Middle frontal gyrus (tissue), 1 donor: ENCODE results near the gene AAK1.

Experiments
- DNase-seq: peaks from one replicate; pipeline ENCODE4 v3.0.0-alpha.2; 2015; ENCODE audit warnings: low spot score; ENCODE audit errors: extremely low spot score

The AAK1 gene

DNA sequence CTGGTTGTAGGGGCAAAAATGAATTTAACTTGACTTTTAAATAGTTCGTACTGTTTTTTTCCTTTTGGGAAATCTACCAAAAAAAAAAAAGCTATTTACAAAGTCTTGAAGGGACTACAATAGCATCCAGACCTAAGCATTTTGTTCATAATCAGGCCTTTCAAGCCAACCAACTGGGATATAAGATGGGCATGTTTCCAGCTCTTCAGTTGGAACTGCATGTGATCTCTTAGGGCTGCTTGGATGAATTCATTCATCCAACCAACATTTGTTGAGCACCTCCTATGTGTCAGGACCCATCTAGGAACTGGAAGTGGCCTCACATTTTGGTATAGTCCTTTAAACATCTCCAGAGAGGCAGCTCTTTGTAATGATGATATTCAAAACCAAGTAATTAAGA, 98.6 kb downstream of the AAK1 start:
- no peak for DNase-seq

DNA sequence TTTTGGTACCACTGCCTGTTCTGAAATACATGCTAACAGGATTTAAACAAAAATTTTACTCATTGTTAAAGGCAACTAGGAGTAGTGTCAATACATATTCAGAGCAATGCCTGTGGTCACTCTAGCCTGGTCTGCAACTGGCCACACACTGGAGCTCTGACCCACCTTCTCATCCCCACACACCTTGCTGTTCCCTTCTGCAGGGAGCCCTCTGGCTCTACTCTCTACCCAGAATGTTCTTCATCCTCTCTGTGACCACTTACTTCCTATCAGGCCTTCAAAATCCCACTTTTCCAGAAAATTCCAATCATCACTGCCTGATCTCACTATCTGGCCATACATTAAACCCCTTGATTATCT, 104.0 kb downstream of the AAK1 start:
- DNase-seq: no peak

DNA sequence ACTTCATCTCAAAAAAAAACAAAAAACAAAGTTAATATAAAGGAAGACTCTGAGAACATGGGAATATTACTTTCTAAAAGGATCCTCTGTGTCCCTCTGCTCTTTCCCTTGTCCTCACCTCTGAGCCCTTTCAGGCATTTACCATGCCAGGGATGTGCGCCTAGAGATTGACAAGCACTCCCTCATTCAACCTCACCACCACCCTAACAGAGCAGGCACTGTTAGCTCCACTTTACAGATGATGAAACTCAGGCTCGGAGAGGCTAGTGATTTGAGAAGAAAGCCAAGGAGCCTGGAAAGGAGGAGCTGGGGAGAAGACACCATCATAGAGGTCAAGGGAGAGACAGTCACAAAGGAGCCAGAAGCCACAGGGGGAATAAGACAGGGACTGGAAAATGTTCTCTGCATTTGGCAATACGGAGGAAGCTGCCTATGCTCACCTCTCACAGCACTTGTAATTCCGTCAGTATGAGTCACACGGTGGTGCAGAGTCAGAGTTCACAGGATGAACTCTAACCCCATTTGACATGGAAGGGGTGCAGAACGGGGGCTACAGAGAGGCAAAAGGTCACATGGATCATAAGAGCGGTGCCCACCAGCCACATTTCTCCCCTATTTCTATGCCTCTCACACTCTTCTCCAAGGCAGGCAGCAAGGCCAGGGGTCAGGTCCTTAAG, 104.5 kb downstream of the AAK1 start:
- DNase-seq: no peak

DNA sequence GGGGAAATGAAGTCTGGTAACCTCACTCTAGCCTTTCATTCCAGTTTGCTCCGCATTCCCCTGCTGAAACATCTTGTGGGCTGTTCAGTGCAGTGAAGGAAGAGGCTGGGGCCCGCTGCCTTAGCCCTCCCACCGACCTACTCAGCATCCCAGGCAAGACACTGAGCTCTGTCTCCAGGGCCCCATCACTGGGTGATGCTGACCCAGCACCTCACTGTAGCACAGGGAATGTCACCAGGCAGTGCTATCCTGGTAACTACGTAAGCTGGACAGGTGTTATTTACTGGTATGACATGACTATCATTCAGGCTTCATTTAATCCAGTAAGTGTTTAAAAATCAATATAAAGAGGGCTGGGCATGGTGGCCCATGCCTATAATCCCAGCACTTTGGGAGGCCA, 105.3 kb downstream of the AAK1 start:
- no peak for DNase-seq

DNA sequence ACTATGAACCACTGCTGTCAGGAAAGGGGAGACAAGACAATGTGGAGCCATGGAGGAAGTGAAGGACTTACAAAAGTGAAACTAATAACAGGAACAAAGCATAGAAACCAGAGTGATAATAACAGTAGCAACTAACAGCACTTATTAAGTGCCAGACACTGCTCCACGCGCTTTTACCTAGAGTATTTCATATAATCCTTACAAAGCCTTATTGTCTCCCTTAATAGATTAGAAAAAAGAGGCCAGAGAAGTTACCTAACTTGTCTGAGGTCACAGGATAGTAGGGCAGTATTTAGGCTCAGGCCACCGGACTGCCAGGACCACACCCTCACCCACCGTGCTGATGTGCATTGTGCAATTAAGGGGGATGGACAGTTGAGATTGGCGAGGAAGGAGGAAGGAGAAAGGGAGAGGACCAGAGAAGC, 107.7 kb downstream of the AAK1 start:
- DNase-seq: no peak

DNA sequence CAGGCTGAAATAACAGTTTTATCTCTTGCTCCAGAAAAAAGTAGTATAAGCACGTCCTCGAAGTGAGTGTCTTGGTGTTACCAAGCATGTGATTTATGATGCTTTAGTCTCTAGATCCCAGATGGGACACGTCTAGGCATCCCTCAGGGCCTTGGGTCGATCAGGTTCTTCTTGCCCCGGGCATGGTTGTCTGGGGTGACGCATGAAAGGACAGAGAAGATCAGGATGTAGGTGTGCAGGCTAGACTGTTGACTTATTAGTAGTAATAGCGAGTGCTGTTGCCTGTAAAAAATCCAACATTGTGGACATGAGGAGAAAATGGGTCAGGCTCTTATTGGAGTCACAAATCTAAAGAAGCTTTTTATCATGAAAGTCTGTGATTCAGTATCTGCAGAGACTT, 112.4 kb downstream of the AAK1 start:
- no peak for DNase-seq

DNA sequence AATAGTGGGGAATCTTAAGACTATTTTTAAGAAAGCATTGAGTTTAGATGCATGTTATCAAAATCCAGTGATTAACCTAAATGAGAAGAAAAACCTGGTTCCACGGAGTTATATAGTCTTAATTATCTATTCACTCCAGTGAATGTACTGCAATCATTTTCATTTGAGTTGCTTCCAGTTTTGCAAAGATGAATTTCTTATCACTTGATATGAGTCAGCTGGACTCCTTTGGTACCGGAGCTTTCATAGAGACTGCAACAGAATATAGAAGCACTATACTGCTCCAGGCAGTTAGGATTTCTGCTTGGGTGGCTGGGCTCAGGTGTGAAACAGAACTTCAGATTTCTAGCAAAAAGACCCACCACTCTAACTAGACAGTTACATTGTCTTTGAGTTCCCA, 114.1 kb downstream of the AAK1 start:
- DNase-seq: no peak

DNA sequence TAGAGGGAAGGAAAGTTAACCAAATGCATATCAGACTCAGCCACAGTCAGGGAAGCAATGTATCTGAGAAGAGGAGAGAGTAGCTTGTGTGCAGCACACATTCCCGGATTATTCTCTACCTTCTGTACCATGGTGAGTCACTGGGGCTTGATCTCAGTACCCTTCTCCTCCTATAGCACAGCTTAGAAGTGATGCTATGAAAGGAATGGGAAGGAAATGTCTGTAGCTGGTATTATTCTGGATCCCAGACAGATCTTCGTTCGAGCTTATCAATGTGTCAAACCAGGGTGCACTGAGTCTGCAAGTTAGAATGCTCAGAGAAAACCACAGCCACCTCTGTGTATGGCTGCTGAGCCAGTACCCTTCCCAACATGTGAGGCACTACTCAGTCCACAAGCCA, 118.3 kb downstream of the AAK1 start:
- no peak for DNase-seq

DNA sequence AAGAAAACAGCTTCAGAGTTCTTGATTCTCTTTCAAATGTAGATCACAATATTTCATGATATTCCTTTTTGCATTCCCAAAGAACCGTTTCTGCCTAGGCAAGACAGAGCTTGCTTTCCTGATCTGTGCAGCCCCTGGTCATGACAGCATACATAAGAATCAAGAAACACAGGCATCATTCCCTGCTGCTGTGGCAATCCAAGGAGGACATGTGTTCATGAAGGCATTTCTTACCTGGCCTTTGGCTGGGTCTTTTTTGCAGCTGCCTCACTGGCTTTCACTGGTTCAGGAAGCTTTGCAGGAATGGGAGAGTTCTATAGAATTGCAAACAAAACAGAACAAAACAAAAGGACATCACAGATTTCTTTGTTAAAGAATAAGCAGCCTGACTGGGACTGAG, 118.7 kb downstream of the AAK1 start:
- DNase-seq: no peak

DNA sequence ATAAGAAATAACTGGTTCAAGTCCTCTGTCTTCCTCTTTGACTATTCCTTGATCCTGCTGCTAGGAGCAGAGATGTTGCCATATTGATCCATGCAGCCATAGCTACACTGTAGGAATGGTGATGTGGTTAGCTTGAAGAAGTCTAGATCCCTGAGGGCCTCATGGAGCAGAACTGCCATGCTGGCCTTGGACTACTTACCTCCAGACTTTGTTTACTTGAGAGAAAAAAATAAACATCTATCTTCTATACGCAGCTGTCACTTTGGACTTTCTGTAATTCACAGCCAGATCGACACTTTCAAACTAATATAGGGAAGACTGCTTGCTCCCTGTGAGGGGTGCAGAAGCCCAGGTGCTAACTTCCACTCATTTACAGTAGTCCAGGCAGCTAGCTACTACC, 121.8 kb downstream of the AAK1 start:
- no peak for DNase-seq

DNA sequence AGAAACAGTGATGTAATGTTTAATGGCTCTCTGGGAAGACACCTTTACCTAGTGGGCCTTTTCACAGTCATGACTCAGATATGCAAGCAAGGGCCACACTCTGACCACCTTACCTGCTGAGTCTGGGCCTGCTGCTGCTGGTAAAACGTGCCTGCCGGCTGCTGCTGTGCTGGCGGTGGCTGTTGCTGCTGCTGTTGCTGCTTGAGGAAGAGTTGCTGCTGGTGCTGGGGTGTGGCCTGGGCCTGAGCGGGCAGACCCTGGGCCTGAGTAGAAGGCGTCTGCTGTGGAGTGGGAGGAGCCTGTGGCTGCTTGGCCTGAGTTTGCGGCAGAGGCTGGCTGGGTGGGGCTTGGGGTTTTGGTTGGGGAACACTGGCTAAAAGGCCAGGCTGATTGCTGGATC, 124.7 kb downstream of the AAK1 start:
- no peak for DNase-seq

DNA sequence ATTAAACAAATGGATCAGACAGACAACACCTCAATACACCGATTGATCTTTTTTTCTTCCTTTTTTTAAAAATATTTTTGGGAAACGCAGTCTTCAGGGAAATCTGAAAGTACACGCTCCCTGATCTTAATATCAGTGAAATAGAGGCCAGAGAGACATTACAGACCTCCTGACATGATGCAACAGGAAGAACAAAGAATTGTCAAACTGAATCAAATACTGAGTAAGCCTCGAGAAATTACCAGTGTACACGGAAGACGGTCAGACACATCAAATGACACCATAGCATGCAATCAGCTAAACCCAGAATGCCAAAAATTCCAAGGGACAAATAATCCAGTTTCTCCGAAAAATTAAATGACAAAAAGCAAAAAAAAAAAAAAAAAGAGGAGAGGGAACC, 126.1 kb downstream of the AAK1 start:
- DNase-seq: no peak

DNA sequence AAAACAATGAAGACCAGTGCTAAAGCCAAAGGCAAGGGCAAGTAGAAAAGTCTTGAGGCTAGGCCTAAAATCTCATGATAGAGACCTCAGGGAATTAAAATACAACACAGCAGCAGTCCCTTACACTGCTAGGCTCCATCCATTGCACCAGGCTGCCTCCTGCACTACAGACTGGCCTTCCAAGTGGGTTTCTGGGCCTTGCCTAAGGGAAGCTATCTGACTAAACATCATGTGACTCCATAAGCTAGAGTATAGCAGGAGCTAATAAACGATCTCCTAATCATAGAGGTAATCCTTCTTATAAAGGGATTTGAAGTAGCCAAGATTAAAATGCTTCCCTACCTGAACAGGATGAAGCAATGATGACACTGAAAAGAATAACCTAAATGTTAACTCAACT, 128.7 kb downstream of the AAK1 start:
- DNase-seq: no peak

DNA sequence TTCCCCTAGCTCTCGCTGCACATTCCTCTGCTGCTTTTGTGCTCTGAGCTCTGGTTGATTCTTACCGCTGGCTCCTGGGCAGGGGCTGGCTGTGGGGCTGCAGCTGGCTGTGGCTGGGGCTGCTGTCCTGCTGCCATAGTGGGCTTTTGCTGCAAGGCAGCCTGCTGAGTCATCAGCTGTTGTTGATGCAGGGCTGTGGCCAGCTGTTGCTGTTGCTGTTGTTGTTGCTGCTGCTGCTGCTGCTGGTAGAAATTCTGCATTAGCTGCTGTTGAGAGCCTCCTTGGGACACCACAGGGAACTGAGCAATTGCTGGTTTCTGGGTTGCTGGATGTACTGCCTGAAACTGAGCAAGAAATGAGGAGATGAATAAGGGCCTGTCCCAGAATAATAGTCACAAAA, 129.1 kb downstream of the AAK1 start:
- no peak for DNase-seq

DNA sequence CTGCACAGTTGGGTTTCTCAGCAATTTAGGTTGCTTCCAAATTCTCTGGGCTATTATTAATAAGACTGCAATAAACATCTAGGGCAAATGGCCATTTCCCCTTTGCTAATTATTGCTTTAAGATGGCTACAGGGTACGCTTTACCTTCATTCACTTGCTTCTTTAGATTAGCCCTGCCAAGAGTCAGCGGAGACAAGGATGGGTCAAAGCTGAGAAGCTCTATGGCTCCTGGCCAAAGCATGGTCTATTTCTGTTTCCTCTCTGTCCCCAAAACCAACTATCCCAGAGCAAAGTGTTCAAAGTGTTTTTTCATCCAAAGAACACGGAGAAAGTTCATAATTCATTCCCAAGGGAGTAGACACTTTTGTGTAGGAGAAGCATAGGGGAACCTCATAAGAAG, 131.1 kb downstream of the AAK1 start:
- no peak for DNase-seq

DNA sequence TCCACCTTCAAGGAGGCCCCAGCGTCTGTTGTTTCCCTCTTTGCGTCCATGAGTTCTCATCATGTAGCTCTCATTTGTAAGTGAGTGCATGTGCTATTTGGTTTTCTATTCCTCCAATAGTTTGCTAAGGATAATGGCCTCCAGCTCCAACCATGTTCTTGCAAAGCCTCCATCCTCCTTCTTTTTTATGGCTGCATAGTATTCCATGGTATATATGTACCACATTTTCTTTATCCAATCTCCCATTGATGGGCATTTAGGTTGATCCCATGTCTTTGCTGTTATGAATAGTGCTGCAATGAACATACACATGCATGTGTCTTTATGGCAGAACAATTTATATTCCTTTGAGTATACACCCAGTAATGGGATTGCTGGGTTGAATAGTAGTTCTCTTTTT, 133.3 kb downstream of the AAK1 start:
- no peak for DNase-seq

DNA sequence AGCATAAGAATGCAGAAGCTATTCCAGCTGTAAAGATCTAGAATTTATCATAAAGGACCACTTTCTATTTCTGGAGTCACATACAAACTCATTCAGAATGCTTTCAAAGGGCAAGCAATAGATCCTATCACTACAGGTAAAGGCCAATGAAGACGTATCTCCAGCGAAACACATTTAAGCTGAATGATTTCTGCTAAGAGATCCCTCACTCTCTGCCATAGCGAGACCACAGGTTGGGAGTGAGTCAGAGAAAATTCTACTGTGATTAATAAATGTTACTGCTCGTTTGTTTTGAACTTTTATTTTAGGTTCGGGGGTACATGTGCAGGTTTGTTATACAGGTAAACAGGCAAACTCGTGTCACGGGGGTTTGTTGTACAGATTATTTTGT, 133.8 kb downstream of the AAK1 start:
- no peak for DNase-seq

DNA sequence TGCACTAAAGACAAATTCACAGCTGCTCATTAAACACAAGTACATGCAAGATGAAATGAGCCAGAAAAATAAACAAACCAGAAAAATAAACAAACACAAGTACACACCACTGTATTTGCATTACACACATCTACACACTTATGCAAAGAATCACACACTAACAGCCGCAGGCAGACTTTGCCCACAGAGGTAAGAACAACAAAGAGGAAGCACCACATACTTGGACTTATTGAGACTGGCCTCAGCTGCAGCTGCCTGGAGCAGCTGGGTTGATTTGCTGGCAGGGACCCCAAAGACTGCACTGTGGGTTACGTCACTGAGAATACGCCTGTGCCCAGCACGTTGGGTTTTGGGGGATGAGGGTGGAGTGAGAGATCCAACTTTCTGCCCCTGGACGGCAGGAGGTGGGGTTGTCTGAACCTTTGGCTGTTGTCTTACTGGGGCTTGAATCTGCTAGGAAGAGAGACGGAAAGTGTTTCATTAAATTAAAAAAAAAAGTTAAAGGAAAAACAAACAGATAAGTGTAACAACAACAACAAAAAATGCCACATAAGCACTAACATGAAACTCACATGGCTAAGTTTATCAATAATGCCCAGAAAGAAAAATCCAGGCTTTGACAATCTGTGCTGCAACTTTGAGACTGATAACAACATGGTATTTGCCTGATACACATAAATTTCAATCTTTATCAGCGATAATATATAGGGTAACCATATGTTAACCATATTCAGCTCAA, 134.4 kb downstream of the AAK1 start:
- no peak for DNase-seq

DNA sequence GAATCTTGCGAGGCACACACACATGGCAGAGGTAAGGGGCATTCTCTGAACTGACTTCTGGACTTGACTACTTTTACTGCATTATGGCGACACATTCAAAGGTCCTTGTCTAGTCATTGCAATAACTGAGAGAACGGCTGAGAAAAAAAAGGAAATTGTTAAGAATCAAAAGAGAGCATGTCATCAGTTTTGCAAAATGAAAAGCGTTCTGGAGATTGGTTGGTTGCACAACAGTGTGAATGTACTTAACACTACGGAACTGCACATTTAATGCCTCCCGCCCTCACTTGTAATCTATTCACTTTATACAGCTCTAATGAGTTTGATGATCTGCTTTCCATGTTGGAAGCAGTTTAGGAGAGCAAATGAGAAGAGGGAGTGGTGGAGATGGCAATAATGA, 137.8 kb downstream of the AAK1 start:
- no peak for DNase-seq

DNA sequence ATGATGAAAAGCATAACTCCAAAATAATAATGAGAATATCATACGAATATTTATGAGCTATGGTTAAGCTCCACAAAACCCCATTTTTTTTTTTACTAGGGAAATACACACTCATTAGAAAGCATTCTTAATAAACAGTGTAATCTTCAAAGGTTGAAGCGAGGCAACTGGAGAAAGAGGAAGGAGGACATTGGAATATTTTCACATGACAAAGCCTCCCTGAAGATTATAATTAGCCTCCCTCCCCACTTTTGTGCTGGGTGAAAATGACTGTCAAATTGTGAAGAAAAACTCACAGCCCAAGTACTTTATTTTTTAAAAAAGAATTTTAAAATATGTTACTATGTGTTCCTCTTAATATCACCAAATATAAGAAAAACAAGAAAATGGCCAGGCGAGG, 142.2 kb downstream of the AAK1 start:
- no peak for DNase-seq

DNA sequence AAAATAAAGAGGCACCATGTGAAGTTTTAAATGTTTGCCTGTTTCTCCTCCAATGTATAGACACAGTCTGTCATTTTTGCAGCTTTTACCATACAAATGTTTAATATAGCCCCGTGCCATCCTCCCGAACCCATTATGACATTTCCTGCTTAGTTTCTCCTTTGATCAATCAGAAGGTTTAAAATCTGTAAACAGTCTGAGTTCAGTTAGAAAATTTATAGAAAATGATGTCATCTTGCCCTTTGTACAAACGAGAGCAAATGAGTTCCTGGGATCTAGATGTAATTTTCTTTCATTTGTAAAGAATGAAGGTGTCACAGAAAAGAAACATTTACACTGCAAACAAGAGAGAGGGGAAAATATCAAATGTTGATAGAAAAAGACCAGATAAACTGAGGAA, 143.6 kb downstream of the AAK1 start:
- DNase-seq: no peak

DNA sequence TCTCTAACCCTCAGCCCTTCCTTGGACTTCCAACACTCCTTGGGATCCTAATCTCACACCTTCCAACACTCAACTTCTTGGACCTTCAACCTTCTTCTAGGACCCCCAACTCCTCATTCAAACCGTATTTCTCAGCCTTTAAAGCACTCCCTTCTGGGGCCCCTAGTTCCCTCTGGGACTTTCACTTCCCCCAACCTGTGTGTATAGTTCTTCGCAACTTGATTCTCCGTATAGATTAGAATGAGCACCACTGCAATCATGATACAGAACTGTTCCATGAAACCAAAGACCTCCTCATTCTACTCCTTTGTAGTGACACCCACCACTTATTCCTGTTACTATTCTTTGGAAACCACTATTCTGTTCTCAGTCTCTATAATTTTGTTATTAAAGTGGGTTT, 144.3 kb downstream of the AAK1 start:
- DNase-seq: no peak

DNA sequence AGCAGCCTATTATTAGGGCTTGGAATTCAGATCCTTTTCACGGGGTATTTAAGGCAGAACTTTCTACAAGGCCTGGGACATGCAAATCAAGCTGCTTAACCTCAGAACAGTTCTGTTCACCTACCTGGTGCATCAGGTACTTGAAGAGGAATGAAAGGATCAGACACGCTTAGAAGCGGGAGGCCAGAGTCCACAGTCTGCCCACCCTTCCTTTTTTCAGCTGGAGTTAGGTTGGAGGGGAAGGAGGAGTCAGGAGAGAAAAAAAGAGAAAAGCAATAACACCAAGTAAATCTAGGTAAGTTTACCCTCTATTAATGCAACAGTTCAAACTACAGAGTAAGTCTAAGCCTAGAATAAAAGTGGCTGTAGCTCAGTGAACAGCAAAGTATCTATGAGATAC, 147.7 kb downstream of the AAK1 start:
- DNase-seq: no peak

DNA sequence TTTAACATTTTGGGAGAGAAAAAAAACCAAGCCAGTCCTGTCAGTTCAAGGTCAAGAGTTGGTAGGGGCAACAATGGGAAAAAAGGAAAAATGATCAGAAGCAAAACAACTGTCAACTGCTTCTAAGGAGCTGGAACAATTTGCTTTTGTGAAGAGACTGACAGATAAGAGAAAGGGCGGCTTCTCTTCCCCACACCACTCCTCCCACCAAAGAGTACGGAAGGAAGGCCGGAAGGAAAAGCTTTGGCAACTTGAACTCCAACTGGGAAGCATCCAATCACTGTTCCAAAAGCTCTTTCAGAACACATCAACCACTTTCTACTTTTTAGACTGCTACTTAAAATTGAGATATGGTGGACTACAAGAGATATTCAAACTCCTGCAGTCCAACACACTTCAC, 148.5 kb downstream of the AAK1 start:
- no peak for DNase-seq
